ENCODE results near the gene RFXANK. TPM values are rescaled to one million over a fixed set of nuclear protein-coding genes. Genes with fewer than 3 reads are reported as not detected.
"Not testable (repeated sequence)": the region's sequence is repeated elsewhere in the genome, so short reads cannot be mapped to it uniquely, and the experiment has no call there.

RFXANK gene, protein sequence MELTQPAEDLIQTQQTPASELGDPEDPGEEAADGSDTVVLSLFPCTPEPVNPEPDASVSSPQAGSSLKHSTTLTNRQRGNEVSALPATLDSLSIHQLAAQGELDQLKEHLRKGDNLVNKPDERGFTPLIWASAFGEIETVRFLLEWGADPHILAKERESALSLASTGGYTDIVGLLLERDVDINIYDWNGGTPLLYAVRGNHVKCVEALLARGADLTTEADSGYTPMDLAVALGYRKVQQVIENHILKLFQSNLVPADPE
- total RNA-seq (2014; rRNA removed; shearing (Covaris generic)) = 43.5 and 51.0 TPM in 2 replicates

DNA sequence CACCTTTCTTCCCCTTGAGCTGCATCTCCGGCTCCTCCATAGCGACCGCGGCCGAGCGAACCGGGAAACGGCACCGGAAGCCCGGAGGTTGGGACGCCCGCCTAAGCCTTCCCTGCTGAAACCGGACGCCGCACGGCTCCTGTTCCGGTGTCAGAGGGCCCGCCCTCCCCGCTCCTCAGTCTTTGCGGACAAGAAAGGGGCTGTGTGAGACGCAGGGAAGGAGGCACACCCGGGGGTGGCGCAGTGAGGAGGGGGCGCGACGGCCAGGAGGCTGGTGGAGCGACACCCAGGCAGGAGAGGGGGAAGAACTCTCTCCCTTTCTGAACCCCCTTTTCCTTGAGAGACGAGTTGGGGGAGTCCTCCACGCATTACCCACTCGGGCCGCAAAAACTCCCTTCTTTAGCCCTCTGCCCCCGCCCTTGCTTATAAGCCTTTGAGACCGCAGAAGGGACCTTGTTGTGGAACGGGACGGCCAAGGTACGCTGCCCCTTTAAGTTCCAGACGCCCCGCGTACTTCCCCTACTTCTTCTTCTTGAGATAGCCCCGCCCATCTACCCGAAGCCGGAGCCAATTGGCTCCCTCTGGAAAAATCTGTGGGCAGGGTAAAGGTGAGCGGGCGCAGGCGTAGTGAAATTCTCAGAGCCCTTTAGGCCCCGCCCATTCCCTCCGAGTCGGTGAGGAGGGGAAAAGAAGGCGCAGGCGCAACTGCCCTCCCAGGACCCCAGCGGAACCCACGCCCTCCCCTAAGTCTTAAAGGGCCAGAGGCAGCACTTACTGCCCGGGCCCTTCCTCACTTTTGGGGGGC, at the start of gene RFXANK, which contains the start of gene BORCS8:
Gene RFXANK, plus strand, starts transcription at position 181 of the 805 bp plus-strand sequence. CDS start 1,689 bp downstream, outside the sequence.
Gene BORCS8, minus strand, starts transcription at position 75 of the 805 bp plus-strand sequence. Its CDS starts 35 bp downstream, at position 40.
- Histone ChIP-seq H3K36me3 (replicated peaks; ENCODE audit: control insufficient read depth, insufficient read depth, low read length) (peaks cover 3% of the 10 kb centered on the region), H3K27me3 (ENCODE audit: control insufficient read depth, insufficient read depth, low read length) (no peaks in the 10 kb centered on the region), H3K4me3 (ENCODE audit: insufficient read depth, low read depth, low read length) (peak within 1 kb of the TSS; percentile 83)
- DNase-seq = peak; percentile 99

DNA sequence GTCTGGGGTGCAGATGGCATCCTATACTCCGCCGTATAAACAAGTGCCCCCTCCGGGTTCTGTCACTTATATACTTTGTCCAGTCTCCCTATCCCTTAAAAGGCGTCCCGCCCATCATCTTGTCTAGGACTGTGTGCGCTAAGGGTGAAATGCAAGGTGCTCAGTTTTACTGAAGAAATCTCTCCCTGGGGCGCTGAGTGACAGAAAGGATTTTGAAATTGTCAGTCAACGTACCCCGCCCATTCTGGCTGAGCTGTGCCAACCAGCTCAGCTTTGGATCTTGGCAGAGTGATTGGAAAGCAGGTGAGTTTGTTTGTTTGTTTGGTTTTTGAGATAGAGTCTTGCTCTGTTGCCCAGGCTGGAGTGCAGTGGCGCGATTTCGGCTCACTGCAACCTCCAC, 49.7 kb upstream of the RFXANK start:
- H3K27me3 ChIP-seq (ENCODE audit: control insufficient read depth, insufficient read depth, low read length) = peaks cover 9% of the 10 kb centered on the region; the same call in 1 of the 2 replicates
- no peak overlapping the region for H3K4me3 ChIP-seq (ENCODE audit: insufficient read depth, low read depth, low read length)
- DNase-seq = no peak

DNA sequence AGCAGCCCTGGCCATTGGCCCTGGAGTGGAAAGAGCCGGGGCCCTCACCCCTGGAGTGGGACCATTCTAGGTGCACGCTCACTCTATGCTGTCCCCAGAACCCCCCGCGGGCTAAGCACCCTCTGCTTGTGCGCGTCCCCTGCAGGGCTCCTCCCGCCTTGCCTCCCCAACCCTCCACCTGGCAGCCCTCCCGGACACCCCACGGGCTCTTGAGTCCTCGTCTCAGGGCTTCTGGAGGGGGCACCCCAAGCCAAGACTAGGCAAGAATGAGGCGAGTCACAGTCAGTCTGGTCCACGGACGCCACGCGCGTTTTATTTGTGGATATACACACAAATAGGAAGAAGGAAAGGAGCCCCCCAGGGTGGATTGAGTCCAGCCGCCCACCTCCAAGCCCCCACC, 46.8 kb upstream of the RFXANK start:
- Histone ChIP-seq H3K36me3 (replicated peaks; ENCODE audit: control insufficient read depth, insufficient read depth, low read length) (peaks cover 2% of the 10 kb centered on the region; the same call in 1 of the 2 replicates), H3K27me3 (ENCODE audit: control insufficient read depth, insufficient read depth, low read length) (no peaks in the 10 kb centered on the region; the same call in 1 of the 2 replicates), H3K4me3 (ENCODE audit: insufficient read depth, low read depth, low read length) (no peak overlapping the region)
- DNase-seq = peak; percentile 40

More for the DNA sequence above, 49.7 kb upstream of the RFXANK start:
- peaks cover 2% of the 10 kb centered on the region; the same call in 1 of the 2 replicates for H3K36me3 ChIP-seq (replicated peaks; ENCODE audit: control insufficient read depth, insufficient read depth, low read length)

- no peak overlapping the region for H3K4me3 ChIP-seq (ENCODE audit: insufficient read depth, low read depth, low read length)
- DNase-seq = peak; percentile 97
- no peaks in the 10 kb centered on the region; the same call in 1 of the 2 replicates for H3K27me3 ChIP-seq (ENCODE audit: control insufficient read depth, insufficient read depth, low read length)
- peaks cover 2% of the 10 kb centered on the region; the same call in 1 of the 2 replicates for H3K36me3 ChIP-seq (replicated peaks; ENCODE audit: control insufficient read depth, insufficient read depth, low read length)
Measured at GRCh38 chr19:19145684-19146608, 46.1 kb upstream of the RFXANK start.

DNA sequence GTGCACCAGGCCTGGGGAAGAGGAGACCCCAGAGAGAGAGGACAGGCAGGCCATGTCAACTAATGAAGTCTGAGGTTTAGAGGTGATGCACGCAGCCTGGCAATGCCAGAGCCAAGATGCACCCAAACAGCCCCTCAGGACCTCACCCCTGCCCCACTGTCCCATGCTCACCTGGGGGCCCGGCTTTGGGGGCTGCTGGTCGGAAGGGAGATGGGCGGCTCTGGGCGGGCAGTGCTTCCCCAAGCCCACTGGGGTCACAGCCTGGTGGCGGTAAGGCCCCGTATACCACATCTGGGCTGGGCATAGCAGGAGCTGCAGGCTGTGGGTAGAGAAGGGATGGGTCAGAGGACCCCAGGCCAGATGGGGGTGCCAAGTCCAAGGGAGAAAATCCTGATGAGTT, 45.2 kb upstream of the RFXANK start:
- no peak for DNase-seq
- Histone ChIP-seq H3K27me3 (ENCODE audit: control insufficient read depth, insufficient read depth, low read length) (no peaks in the 10 kb centered on the region; the same call in 1 of the 2 replicates), H3K4me3 (ENCODE audit: insufficient read depth, low read depth, low read length) (no peak overlapping the region), H3K36me3 (replicated peaks; ENCODE audit: control insufficient read depth, insufficient read depth, low read length) (peaks cover 2% of the 10 kb centered on the region; the same call in 1 of the 2 replicates)

GRCh38 chr19:19147344-19147743, 44.7 kb upstream of the RFXANK start:
- no peaks in the 10 kb centered on the region; the same call in 1 of the 2 replicates for H3K27me3 ChIP-seq (ENCODE audit: control insufficient read depth, insufficient read depth, low read length)
- DNase-seq = no peak
- H3K36me3 ChIP-seq (replicated peaks; ENCODE audit: control insufficient read depth, insufficient read depth, low read length) = peaks cover 2% of the 10 kb centered on the region; the same call in 1 of the 2 replicates
- no peak overlapping the region for H3K4me3 ChIP-seq (ENCODE audit: insufficient read depth, low read depth, low read length)

DNA sequence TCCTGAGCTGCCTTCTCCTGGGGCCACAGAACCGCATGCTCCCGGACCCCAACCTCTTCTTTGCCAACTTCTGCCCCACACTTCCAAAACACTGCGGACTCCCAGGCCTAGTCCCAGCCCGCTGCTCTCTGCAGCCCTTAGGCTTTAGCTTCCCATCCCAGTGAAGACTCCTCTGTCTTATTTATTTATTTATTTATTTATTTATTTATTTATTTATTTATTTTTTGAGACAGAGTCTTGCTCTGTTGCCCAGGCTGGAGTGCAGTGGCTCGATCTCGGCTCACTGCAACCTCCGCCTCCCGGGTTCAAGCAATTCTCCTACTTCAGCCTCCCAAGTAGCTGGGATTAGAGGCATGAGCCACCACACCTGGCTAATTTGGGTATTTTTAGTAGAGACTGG, 43.6 kb upstream of the RFXANK start:
- H3K27me3 ChIP-seq (ENCODE audit: control insufficient read depth, insufficient read depth, low read length) = not testable (repeated sequence)

DNA sequence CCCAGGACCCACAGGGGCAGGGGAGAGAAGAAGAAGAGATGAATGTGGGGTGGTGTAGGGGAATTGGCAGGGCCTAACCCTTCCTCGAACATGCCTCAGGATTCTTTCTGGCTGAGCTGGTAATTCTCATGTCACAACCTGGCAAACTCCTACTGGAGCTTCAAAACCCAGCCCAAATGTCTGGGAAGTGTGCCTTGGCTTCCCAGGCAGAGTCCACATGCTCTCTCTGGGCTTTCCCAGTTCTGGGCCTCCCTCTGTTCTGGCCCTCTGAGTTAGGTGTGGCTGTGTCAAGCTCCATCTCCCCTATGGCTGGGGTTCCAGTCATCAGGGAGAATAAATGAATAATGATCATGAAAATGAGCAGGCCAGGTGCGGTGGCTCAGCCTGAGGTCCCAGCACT, 42.6 kb upstream of the RFXANK start:
- peaks cover 2% of the 10 kb centered on the region; the same call in 1 of the 2 replicates for H3K36me3 ChIP-seq (replicated peaks; ENCODE audit: control insufficient read depth, insufficient read depth, low read length)
- no peak for DNase-seq
- no peaks in the 10 kb centered on the region for H3K27me3 ChIP-seq (ENCODE audit: control insufficient read depth, insufficient read depth, low read length)

More for the DNA sequence above, 43.6 kb upstream of the RFXANK start:
- not testable (repeated sequence) for H3K4me3 ChIP-seq (ENCODE audit: insufficient read depth, low read depth, low read length); H3K36me3 ChIP-seq (replicated peaks; ENCODE audit: control insufficient read depth, insufficient read depth, low read length); DNase-seq

DNA sequence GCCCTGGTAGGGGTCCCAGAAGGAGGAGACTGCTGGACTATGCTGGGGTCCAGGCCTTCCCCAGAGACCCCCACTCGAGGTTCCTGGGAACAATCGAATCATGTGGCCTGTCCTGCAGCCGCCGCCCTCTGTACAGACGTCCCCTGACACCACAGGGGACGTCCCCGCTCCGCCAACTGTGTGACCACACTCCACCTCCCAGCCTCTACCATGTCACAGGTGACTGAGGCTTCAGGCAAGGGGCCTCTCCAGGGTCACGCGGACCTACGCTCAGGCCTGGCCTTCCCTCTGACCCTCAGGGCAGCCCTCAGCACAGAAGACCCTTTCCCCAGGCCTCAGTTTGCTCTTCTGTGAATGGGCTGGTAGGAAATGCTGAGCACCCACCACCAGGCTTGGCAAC, 40.6 kb upstream of the RFXANK start:
- Histone ChIP-seq H3K4me3 (ENCODE audit: insufficient read depth, low read depth, low read length) (no peak overlapping the region), H3K27me3 (ENCODE audit: control insufficient read depth, insufficient read depth, low read length) (no peaks in the 10 kb centered on the region; the same call in 1 of the 2 replicates), H3K36me3 (replicated peaks; ENCODE audit: control insufficient read depth, insufficient read depth, low read length) (peaks cover 2% of the 10 kb centered on the region; the same call in 1 of the 2 replicates)
- DNase-seq = no peak

More for the DNA sequence above, 42.6 kb upstream of the RFXANK start:
- H3K4me3 ChIP-seq (ENCODE audit: insufficient read depth, low read depth, low read length) = no peak overlapping the region

GRCh38 chr19:19152668-19153384, 39.2 kb upstream of the RFXANK start:
- DNase-seq = no peak
- Histone ChIP-seq H3K36me3 (replicated peaks; ENCODE audit: control insufficient read depth, insufficient read depth, low read length) (no peaks in the 10 kb centered on the region), H3K27me3 (ENCODE audit: control insufficient read depth, insufficient read depth, low read length) (no peaks in the 10 kb centered on the region; the same call in 1 of the 2 replicates), H3K4me3 (ENCODE audit: insufficient read depth, low read depth, low read length) (no peak overlapping the region)

GRCh38 chr19:19154768-19155494, 37.1 kb upstream of the RFXANK start:
- DNase-seq = peak; percentile 44
- H3K4me3 ChIP-seq (ENCODE audit: insufficient read depth, low read depth, low read length) = no peak overlapping the region
- no peaks in the 10 kb centered on the region; the same call in 1 of the 2 replicates for H3K27me3 ChIP-seq (ENCODE audit: control insufficient read depth, insufficient read depth, low read length)
- H3K36me3 ChIP-seq (replicated peaks; ENCODE audit: control insufficient read depth, insufficient read depth, low read length) = no peaks in the 10 kb centered on the region

GRCh38 chr19:19155495-19156219, 36.4 kb upstream of the RFXANK start:
- H3K27me3 ChIP-seq (ENCODE audit: control insufficient read depth, insufficient read depth, low read length) = no peaks in the 10 kb centered on the region; the same call in 1 of the 2 replicates
- DNase-seq = no peak
- no peak overlapping the region for H3K4me3 ChIP-seq (ENCODE audit: insufficient read depth, low read depth, low read length)
- H3K36me3 ChIP-seq (replicated peaks; ENCODE audit: control insufficient read depth, insufficient read depth, low read length) = no peaks in the 10 kb centered on the region

Measured in H7 (cell line).